ENCODE data around the gene P3H4. TPM values are rescaled to one million over a fixed set of nuclear protein-coding genes. Genes with fewer than 3 reads are reported as not detected.

P3H4 gene
- total RNA-seq, 2 experiments from 2014 or later: 2.2 TPM; not detected in 1

DNA sequence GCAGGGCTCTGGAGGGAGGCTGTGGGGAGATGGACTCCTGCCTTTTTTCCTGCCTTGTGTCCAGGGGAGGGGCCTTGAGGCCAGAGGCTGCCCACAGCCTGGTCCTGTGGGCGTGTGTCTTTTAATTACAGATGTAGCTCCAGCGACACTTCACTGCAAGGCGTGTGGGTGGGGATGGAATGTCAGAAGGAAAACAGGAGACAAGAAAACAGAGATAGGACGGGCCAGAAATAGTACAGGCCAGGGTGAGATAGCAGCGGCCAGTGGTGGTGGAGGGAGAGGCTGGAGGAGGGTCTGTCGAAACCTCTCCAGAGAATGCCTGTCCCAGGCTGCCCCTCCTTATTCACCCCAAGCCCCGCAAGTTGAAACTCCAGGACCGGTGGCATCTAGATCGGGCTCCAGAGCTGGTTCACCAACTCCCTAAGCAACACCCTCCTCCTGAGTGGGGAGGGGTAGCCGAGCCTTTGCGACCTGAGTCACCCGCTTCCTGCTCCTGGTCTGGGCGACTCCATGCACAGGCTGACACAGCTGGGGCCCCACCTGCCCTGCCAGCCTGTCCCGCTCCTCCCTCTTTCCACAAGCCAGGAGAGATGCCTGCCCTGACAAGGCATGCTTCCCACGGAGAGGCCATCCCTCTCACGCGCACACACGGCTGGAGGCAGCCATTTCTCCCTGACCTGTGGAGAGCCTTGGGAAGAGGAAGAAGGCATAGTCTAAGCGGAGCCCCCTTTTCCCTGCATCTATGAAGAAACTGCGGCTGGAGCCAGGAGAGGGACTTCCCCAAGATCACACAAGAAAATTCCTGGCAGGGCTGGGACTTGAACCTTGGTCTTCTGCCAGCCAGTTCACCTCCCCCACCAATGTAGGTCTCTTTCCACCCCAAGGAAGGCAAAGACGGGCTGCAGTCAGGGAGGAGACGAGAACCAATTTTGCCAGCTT lies 18.6 kb downstream of the P3H4 start:
- Histone ChIP-seq H2AFZ (ENCODE audit: low read length) (no peak overlapping the region), H3K27ac (ENCODE audit: low read depth, low read length, poor library complexity, severe bottlenecking) (no peak overlapping the region), H3K9me2 (ENCODE audit: insufficient read depth, low read length) (no peaks in the 10 kb centered on the region), H3K79me2 (ENCODE audit: insufficient read depth, low read depth, low read length) (no peaks in the 10 kb centered on the region), H3K4me3 (ENCODE audit: low read depth, low read length, poor library complexity, severe bottlenecking) (no peak overlapping the region), H4K20me1 (ENCODE audit: insufficient read depth, low read length) (no peaks in the 10 kb centered on the region), H3K9me3 (ENCODE audit: low read length) (no peaks in the 10 kb centered on the region), H3K36me3 (ENCODE audit: insufficient read depth, low read length) (no peaks in the 10 kb centered on the region), H3K4me1 (ENCODE audit: insufficient read depth, low read length, poor library complexity, severe bottlenecking) (no peaks in the 10 kb centered on the region), H3K4me2 (ENCODE audit: low read length) (no peak overlapping the region)
- intact Hi-C loops (cut with micrococcal nuclease; ENCODE audit: unreplicated experiment): no loop called here
- DNase-seq (ENCODE audit: low spot score): no peak
- TF ChIP-seq, protein P1, sequence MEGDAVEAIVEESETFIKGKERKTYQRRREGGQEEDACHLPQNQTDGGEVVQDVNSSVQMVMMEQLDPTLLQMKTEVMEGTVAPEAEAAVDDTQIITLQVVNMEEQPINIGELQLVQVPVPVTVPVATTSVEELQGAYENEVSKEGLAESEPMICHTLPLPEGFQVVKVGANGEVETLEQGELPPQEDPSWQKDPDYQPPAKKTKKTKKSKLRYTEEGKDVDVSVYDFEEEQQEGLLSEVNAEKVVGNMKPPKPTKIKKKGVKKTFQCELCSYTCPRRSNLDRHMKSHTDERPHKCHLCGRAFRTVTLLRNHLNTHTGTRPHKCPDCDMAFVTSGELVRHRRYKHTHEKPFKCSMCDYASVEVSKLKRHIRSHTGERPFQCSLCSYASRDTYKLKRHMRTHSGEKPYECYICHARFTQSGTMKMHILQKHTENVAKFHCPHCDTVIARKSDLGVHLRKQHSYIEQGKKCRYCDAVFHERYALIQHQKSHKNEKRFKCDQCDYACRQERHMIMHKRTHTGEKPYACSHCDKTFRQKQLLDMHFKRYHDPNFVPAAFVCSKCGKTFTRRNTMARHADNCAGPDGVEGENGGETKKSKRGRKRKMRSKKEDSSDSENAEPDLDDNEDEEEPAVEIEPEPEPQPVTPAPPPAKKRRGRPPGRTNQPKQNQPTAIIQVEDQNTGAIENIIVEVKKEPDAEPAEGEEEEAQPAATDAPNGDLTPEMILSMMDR (conservative IDR thresholded peaks at IDR 0.05; ENCODE audit: low read length): no peak
- TF ChIP-seq EZH2phosphoT487 (IDR thresholded peaks at IDR 0.05; ENCODE audit: borderline replicate concordance, low read depth, low read length): no peak
- POLR2A ChIA-PET: no interaction called here
- BruUV-seq (replicated peaks): no TSS peak
- CTCF ChIA-PET (ENCODE audit: unreplicated experiment): no interaction called here

DNA sequence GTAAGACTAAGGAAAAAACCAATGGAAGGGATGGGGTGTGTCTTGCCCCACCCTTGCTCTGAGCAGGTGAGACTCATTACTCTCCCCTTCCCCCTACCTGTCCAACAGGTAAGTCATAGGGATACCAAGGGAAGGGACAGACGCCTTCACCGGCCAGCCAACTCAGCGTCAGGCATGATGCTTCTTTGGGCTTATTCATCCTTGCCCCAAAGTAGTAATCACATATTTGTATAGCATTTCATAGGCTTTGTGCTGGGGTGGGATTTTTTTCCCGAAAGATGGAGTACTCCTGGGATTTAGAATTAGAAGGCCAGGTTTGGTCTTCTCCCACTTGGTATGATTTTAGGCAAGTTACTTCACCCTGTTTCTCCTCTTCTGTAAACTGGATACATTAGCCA lies 24.7 kb downstream of the P3H4 start:
- Histone ChIP-seq H3K9me2 (ENCODE audit: insufficient read depth, low read length) (no peaks in the 10 kb centered on the region), H3K9me3 (ENCODE audit: low read length) (no peaks in the 10 kb centered on the region), H3K4me3 (ENCODE audit: low read depth, low read length, poor library complexity, severe bottlenecking) (no peak overlapping the region), H3K27ac (ENCODE audit: low read depth, low read length, poor library complexity, severe bottlenecking) (no peak overlapping the region), H4K20me1 (ENCODE audit: insufficient read depth, low read length) (no peaks in the 10 kb centered on the region), H3K4me2 (ENCODE audit: low read length) (0 out of 2 replicates have a peak overlapping the region, but pooled peaks have one; percentile 4), H2AFZ (ENCODE audit: low read length) (no peak overlapping the region), H3K36me3 (ENCODE audit: insufficient read depth, low read length) (no peaks in the 10 kb centered on the region), H3K4me1 (ENCODE audit: insufficient read depth, low read length, poor library complexity, severe bottlenecking) (peaks cover 24% of the 10 kb centered on the region), H3K79me2 (ENCODE audit: insufficient read depth, low read depth, low read length) (no peaks in the 10 kb centered on the region)
- DNase-seq (ENCODE audit: low spot score): no peak
- ChIA-PET CTCF (ENCODE audit: unreplicated experiment) (interaction anchor here (0.5 to 1.5 kb wide), 3 partner anchors 9 to 296 kb away, joined by 3 to 7 read pairs (median 3); no protein-coding TSS in a partner anchor), POLR2A (interaction anchor here (0.6 kb wide), 1 partner anchor 70 kb away, joined by 5 read pairs; no protein-coding TSS in a partner anchor)
- TF ChIP-seq, protein P1 (conservative IDR thresholded peaks at IDR 0.05; ENCODE audit: low read length): no peak
- no peak for TF ChIP-seq EZH2phosphoT487 (IDR thresholded peaks at IDR 0.05; ENCODE audit: borderline replicate concordance, low read depth, low read length)
- intact Hi-C loops (cut with micrococcal nuclease; ENCODE audit: unreplicated experiment): no loop called here
- BruUV-seq (replicated peaks): no TSS peak

Data from OCI-LY7 (cell line).